ENCODE results near the gene OXNAD1.

Gene OXNAD1

DNA sequence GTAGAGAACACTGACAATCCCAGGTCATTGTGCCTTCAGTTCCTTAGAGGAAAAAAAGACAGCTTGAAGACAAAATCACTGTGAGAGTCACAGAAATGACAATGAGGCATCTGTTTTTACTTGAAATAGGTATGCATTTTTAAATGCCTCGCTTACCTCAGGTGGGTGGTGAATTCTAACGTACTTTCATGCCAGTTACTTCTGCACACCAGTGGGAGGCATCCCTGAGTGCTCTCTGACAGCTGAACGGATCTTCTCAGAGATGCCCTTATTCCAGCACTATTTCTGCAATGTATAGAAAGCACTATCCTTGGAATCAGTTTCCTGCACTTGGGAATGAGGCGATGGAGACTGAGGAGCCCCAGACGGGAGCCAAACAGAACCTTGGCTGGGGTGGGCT, 16.5 kb upstream of the OXNAD1 start:
- no peaks in the 10 kb centered on the region for H3K4me1 ChIP-seq (ENCODE audit: control insufficient read depth, insufficient read depth, low read length)

DNA sequence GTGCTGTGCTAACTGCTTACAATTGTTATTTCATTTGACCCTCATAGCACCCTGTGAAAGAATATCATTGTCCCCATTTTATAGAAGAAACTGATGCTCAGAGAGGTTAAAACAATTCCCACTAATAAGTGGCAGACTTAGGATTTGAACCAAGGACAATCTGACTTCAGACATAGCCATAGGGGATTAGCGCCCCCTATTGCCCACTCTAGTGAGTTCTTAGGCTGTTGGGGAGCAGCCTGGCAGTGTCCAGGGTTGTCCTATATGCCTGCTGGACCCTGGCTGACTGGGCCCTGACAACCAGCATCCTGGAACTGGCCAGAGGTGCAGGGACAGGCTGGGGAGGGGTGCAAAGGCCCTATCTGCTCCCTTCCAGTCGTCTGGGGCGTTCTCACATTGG, 15.7 kb upstream of the OXNAD1 start:
- Histone ChIP-seq H3K9ac (ENCODE audit: low read depth, low read length) (no peak overlapping the region), H3K4me1 (ENCODE audit: control insufficient read depth, insufficient read depth, low read length) (no peaks in the 10 kb centered on the region), H3K27ac (ENCODE audit: low read depth, low read length) (no peak overlapping the region), H3K36me3 (ENCODE audit: control insufficient read depth, insufficient read depth, low read length) (no peaks in the 10 kb centered on the region), H3K9me3 (ENCODE audit: control insufficient read depth, insufficient read depth, low read length) (no peaks in the 10 kb centered on the region), H3K4me3 (ENCODE audit: low read depth, low read length) (no peak overlapping the region), H3K27me3 (ENCODE audit: control insufficient read depth, insufficient read depth, low read length) (no peaks in the 10 kb centered on the region)

More for the DNA sequence above, 16.5 kb upstream of the OXNAD1 start:
- H3K36me3 ChIP-seq (ENCODE audit: control insufficient read depth, insufficient read depth, low read length) = no peaks in the 10 kb centered on the region
- no peak overlapping the region for H3K27ac ChIP-seq (ENCODE audit: low read depth, low read length)
- H3K9me3 ChIP-seq (ENCODE audit: control insufficient read depth, insufficient read depth, low read length) = no peaks in the 10 kb centered on the region
- H3K4me3 ChIP-seq (ENCODE audit: low read depth, low read length) = no peak overlapping the region
- no peaks in the 10 kb centered on the region for H3K27me3 ChIP-seq (ENCODE audit: control insufficient read depth, insufficient read depth, low read length)
- H3K9ac ChIP-seq (ENCODE audit: low read depth, low read length) = no peak overlapping the region

DNA sequence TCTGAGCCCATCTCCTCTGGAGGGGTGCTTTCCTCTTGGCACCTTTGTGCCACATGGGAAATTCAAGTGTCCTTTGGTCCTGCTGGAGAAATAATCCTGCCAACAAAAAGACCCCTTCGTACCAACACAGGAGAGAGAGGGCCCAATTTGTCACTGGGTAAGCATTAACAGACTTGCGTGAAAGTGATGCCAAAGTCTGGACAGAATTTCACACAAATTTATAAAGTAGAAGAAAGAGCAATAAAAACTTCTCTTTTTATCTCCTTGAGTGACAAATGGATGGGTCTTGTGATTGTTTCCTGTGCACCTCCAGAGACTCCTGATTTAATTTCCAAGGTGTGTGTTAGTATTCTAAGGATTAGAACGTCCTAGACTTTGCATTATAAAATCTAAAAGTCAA, 15.1 kb upstream of the OXNAD1 start:
- Histone ChIP-seq H3K36me3 (ENCODE audit: control insufficient read depth, insufficient read depth, low read length) (no peaks in the 10 kb centered on the region), H3K27ac (ENCODE audit: low read depth, low read length) (no peak overlapping the region), H3K27me3 (ENCODE audit: control insufficient read depth, insufficient read depth, low read length) (no peaks in the 10 kb centered on the region), H3K4me3 (ENCODE audit: low read depth, low read length) (no peak overlapping the region), H3K4me1 (ENCODE audit: control insufficient read depth, insufficient read depth, low read length) (no peaks in the 10 kb centered on the region), H3K9ac (ENCODE audit: low read depth, low read length) (no peak overlapping the region), H3K9me3 (ENCODE audit: control insufficient read depth, insufficient read depth, low read length) (no peaks in the 10 kb centered on the region)

DNA sequence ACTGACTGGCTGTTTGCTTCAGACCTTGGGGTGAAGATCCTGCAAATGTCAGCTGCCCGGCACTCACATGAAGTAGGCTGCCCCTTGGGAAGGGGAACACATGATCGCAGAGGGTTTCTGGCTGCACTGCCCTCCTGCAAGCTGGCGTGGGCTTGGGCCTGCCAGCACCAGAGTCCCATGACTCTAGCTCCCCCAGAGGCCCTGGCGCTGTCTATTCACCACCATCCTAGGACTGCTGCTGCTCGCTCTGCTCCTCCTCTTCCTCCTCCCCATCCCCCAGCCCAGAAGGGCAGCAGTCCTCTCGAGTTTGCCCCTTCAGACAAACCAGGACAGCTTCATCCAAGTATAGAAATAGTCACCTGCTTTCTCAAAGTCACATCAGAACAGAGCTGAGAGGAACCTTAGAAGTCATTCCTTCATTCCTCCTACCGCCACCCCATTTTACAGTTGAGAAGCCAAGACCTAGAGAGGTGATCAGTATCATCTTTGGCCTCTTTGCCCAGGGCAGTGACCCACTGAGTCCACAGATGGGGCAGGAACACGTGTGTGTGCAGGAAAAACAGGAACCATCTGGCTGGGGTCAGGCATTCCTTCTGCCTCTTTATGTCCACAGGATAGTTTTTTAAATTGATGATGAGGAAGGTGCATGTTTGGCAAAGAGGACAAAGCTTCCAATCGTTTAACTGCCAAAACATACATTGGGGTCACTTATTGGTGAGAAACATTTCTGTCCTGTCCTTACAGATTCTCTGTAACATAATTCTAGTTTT, 13.5 kb upstream of the OXNAD1 start:
- Histone ChIP-seq H3K4me1 (ENCODE audit: control insufficient read depth, insufficient read depth, low read length) (no peaks in the 10 kb centered on the region), H3K27ac (ENCODE audit: low read depth, low read length) (no peak overlapping the region)

DNA sequence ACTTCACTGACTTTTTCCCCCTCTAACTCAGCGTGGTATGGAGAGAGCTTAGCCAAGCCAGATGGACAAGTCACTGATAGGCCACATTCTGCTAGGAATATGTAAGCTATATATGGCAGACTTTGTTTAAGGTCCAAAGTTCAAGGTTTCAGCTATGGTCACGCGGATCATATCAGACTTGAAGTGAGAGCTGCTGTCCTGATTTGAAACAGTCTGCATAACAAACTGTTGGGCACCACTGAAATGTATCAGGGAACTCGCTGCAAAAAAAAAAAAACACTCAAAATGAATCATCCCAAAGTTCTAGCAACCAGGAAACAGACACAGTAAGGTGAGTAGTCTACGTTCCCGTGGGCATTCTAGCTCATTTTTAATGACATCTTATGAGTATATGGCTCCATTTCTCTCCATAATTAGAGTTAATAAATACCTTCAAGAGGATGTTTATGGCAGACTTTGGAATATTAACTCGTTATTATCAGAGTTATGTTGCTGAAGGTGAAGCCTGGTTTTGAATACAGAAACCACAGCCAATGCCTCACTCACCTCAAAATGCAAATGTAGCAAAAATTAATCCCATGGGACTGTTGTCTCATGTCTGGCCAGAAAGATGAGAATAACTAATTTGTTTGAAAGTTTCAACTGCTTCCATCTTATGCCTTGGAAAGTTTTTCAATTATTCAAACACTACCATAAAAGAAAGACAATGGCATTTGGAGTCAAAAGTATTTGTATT, 12.6 kb upstream of the OXNAD1 start:
- no peak overlapping the region for H3K4me3 ChIP-seq (ENCODE audit: low read depth, low read length)
- H3K27me3 ChIP-seq (ENCODE audit: control insufficient read depth, insufficient read depth, low read length) = no peaks in the 10 kb centered on the region
- no peak overlapping the region for H3K9ac ChIP-seq (ENCODE audit: low read depth, low read length)
- no peak overlapping the region for H3K27ac ChIP-seq (ENCODE audit: low read depth, low read length)
- no peaks in the 10 kb centered on the region for H3K9me3 ChIP-seq (ENCODE audit: control insufficient read depth, insufficient read depth, low read length)
- H3K4me1 ChIP-seq (ENCODE audit: control insufficient read depth, insufficient read depth, low read length) = no peaks in the 10 kb centered on the region
- H3K36me3 ChIP-seq (ENCODE audit: control insufficient read depth, insufficient read depth, low read length) = no peaks in the 10 kb centered on the region

More for the DNA sequence above, 13.5 kb upstream of the OXNAD1 start:
- Histone ChIP-seq H3K9me3 (ENCODE audit: control insufficient read depth, insufficient read depth, low read length) (no peaks in the 10 kb centered on the region), H3K27me3 (ENCODE audit: control insufficient read depth, insufficient read depth, low read length) (no peaks in the 10 kb centered on the region), H3K36me3 (ENCODE audit: control insufficient read depth, insufficient read depth, low read length) (no peaks in the 10 kb centered on the region), H3K9ac (ENCODE audit: low read depth, low read length) (no peak overlapping the region), H3K4me3 (ENCODE audit: low read depth, low read length) (no peak overlapping the region)

DNA sequence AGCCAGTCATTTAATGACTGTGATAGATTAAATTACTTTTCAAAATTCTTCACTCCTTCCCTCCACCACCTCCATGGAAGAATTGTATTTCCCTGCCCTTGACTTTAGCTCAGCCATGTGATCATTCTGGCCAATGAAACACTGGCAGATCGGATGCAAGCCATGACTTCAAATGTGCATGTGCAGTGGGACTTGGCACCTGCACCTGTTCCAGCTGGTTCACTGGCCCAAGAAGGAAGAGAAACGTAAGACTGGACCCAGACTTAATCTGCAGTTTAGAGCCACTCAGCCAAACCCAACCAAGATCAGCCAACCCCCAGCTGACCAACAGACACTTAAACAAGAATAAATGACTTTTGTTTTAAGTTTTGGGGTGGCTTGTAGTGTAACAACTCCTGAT, 12.0 kb upstream of the OXNAD1 start:
- Histone ChIP-seq H3K9me3 (ENCODE audit: control insufficient read depth, insufficient read depth, low read length) (no peaks in the 10 kb centered on the region), H3K36me3 (ENCODE audit: control insufficient read depth, insufficient read depth, low read length) (no peaks in the 10 kb centered on the region), H3K9ac (ENCODE audit: low read depth, low read length) (no peak overlapping the region), H3K27me3 (ENCODE audit: control insufficient read depth, insufficient read depth, low read length) (no peaks in the 10 kb centered on the region), H3K27ac (ENCODE audit: low read depth, low read length) (no peak overlapping the region), H3K4me3 (ENCODE audit: low read depth, low read length) (no peak overlapping the region), H3K4me1 (ENCODE audit: control insufficient read depth, insufficient read depth, low read length) (no peaks in the 10 kb centered on the region)

DNA sequence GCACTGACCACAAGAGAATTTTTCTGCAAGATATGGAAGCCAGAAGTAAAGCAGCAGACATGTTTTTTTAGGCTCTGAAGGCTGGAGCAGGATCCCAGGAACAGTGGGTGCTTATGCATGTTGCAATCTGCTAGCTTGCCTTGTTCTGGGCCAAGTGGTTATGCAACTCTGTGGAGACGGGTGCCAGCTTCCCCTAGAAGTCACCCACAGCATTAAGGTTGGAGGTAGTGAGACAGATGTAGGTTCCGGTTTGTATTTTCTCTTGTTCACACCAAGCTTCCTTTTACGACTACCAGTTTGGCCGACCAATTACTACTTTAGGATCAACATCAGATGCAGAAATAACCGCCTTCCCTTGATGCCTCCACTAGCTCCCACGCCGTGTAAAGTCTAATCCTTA, 11.4 kb upstream of the OXNAD1 start:
- H3K9me3 ChIP-seq (ENCODE audit: control insufficient read depth, insufficient read depth, low read length) = no peaks in the 10 kb centered on the region
- H3K4me1 ChIP-seq (ENCODE audit: control insufficient read depth, insufficient read depth, low read length) = no peaks in the 10 kb centered on the region
- H3K4me3 ChIP-seq (ENCODE audit: low read depth, low read length) = no peak overlapping the region
- no peak overlapping the region for H3K27ac ChIP-seq (ENCODE audit: low read depth, low read length)
- H3K27me3 ChIP-seq (ENCODE audit: control insufficient read depth, insufficient read depth, low read length) = no peaks in the 10 kb centered on the region
- no peaks in the 10 kb centered on the region for H3K36me3 ChIP-seq (ENCODE audit: control insufficient read depth, insufficient read depth, low read length)
- H3K9ac ChIP-seq (ENCODE audit: low read depth, low read length) = no peak overlapping the region

DNA sequence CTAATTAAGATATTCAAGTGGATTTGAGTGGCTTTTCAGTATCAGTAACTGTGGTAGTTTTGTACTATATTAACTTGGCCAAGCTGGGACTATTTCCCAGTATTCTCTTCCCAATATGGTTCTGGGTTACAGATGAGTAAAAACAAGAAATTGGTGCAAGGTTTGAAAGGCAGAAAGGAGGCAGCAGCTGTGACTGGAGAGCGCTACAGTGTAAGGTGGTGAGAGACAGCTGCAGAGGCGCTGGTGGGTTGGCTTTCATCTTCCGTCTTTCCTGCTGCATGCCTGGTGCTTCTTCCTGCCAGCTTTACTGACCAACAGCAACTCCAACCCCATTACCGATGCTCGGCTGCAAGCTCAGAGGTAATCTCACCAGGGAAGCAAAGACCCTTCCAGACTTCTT, 10.1 kb upstream of the OXNAD1 start:
- Histone ChIP-seq H3K36me3 (ENCODE audit: control insufficient read depth, insufficient read depth, low read length) (peaks cover 11% of the 10 kb centered on the region), H3K9ac (ENCODE audit: low read depth, low read length) (no peak overlapping the region), H3K27me3 (ENCODE audit: control insufficient read depth, insufficient read depth, low read length) (no peaks in the 10 kb centered on the region), H3K9me3 (ENCODE audit: control insufficient read depth, insufficient read depth, low read length) (no peaks in the 10 kb centered on the region), H3K27ac (ENCODE audit: low read depth, low read length) (no peak overlapping the region), H3K4me1 (ENCODE audit: control insufficient read depth, insufficient read depth, low read length) (no peaks in the 10 kb centered on the region), H3K4me3 (ENCODE audit: low read depth, low read length) (no peak overlapping the region)

DNA sequence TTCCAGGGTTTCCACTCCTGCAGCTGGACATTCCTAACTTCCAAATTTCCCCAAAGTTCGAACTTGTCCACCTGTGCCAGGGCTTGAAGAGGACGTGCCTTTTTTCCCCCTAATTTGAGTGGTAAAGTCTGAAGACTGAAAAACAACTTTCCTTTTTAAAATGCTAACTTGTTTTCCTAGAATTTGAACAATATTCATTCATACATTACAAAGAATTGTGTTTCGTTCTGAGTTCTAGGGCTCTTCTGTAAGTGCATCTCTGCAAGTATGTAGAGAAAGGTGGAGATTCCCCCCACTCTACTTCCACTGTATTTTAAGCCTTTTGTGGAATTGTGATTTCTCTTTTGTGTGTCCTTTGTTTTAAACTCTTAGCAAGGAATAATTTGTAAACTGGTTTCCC, 9.7 kb upstream of the OXNAD1 start:
- Histone ChIP-seq H3K9ac (ENCODE audit: low read depth, low read length) (no peak overlapping the region), H3K4me3 (ENCODE audit: low read depth, low read length) (no peak overlapping the region), H3K27ac (ENCODE audit: low read depth, low read length) (no peak overlapping the region), H3K4me1 (ENCODE audit: control insufficient read depth, insufficient read depth, low read length) (no peaks in the 10 kb centered on the region), H3K9me3 (ENCODE audit: control insufficient read depth, insufficient read depth, low read length) (no peaks in the 10 kb centered on the region), H3K27me3 (ENCODE audit: control insufficient read depth, insufficient read depth, low read length) (no peaks in the 10 kb centered on the region), H3K36me3 (ENCODE audit: control insufficient read depth, insufficient read depth, low read length) (peaks cover 15% of the 10 kb centered on the region)

DNA sequence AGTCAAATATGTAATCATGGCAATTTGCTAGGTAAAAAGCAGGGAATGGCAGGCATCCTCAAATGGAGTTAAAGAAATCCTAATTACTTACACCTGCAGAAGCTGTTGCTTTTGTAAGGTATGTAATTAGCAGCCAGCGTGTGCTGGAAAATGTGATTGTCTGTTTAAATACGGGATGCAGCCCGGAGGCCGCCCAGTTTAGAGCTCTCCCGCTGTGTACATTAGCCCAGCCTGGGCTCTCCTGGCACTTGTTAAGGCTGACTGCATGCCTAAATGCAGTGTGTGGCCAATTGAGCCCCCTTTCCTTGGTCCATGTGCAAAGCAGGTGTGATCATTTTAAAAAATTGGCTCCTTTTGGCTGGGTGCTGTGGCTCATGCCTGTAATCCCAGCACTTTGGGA, 9.3 kb upstream of the OXNAD1 start:
- Histone ChIP-seq H3K9me3 (ENCODE audit: control insufficient read depth, insufficient read depth, low read length) (no peaks in the 10 kb centered on the region), H3K4me1 (ENCODE audit: control insufficient read depth, insufficient read depth, low read length) (no peaks in the 10 kb centered on the region), H3K9ac (ENCODE audit: low read depth, low read length) (no peak overlapping the region), H3K36me3 (ENCODE audit: control insufficient read depth, insufficient read depth, low read length) (peaks cover 19% of the 10 kb centered on the region), H3K27me3 (ENCODE audit: control insufficient read depth, insufficient read depth, low read length) (no peaks in the 10 kb centered on the region), H3K27ac (ENCODE audit: low read depth, low read length) (no peak overlapping the region), H3K4me3 (ENCODE audit: low read depth, low read length) (no peak overlapping the region)

DNA sequence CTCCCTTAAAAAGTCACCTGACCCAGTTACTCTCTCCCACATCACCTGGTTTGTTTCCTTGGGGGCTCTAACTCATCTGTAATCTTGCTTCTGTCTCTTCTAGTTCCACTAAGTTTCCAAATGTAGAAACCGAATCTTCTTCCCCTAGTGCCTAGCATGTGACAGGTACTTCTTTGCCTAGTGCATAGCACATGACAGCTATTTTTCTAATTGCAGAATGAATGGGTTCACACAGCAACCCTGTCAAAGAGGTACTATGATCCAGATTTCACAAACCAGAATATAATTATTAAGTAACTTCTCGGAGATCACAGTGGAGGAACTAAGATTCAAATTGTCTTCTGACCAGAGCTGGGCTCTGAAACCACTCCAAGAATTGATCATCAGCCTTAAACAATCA, 7.7 kb upstream of the OXNAD1 start:
- H3K4me1 ChIP-seq (ENCODE audit: control insufficient read depth, insufficient read depth, low read length) = no peaks in the 10 kb centered on the region
- H3K4me3 ChIP-seq (ENCODE audit: low read depth, low read length) = no peak overlapping the region
- no peaks in the 10 kb centered on the region for H3K27me3 ChIP-seq (ENCODE audit: control insufficient read depth, insufficient read depth, low read length)
- peaks cover 21% of the 10 kb centered on the region for H3K36me3 ChIP-seq (ENCODE audit: control insufficient read depth, insufficient read depth, low read length)
- H3K9ac ChIP-seq (ENCODE audit: low read depth, low read length) = no peak overlapping the region
- H3K9me3 ChIP-seq (ENCODE audit: control insufficient read depth, insufficient read depth, low read length) = no peaks in the 10 kb centered on the region
- H3K27ac ChIP-seq (ENCODE audit: low read depth, low read length) = no peak overlapping the region
